ENCODE measurements around the gene CREB3.

CREB3 gene

DNA sequence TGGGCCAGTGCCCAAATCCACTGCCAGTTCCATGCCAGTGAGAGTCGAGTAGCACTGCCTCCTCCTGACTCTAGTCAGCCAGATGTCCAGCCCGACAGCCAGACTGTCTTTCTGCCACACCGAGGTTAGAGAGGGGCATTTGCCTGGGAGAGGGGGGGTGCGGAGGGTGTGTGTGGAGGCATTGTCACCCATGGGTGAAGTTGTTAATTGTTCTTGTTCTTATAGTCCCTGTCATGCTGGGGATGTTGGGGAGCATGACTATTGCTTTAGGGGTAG, 17.7 kb downstream of the CREB3 start:
- Histone ChIP-seq H3K36me3 (ENCODE audit: insufficient read depth) (no peaks in the 10 kb centered on the region), H3K79me2 (ENCODE audit: insufficient read depth, low read depth) (peaks cover 33% of the 10 kb centered on the region), H2AFZ (ENCODE audit: low read depth) (no peak overlapping the region), H3K9ac (no peak overlapping the region), H3K4me3 (IDR thresholded peaks at IDR 0.05; ENCODE audit: insufficient read depth, low read depth, low read length) (no peak overlapping the region), H3K4me1 (ENCODE audit: low read depth, poor library complexity, severe bottlenecking) (peaks cover 23% of the 10 kb centered on the region), H3K27ac (no peak overlapping the region), H3K27me3 (ENCODE audit: insufficient read depth, low read depth) (no peaks in the 10 kb centered on the region), H3K4me2 (peak overlapping the region; percentile 68), H4K20me1 (ENCODE audit: insufficient read depth) (no peaks in the 10 kb centered on the region; the same call in 1 of the 2 replicates)
- TF ChIP-seq CTCF (conservative IDR thresholded peaks at IDR 0.05; ENCODE audit: low read depth, low read length) = no peak

GRCh38 chr9:35753466-35753865, 21.0 kb downstream of the CREB3 start:
- no peak overlapping the region for H3K4me2 ChIP-seq
- no peak for TF ChIP-seq CTCF (conservative IDR thresholded peaks at IDR 0.05; ENCODE audit: low read depth, low read length)
- no peak overlapping the region for H3K27ac ChIP-seq
- no peaks in the 10 kb centered on the region for H3K27me3 ChIP-seq (ENCODE audit: insufficient read depth, low read depth)
- no peaks in the 10 kb centered on the region for H4K20me1 ChIP-seq (ENCODE audit: insufficient read depth)
- no peak overlapping the region for H3K4me3 ChIP-seq (IDR thresholded peaks at IDR 0.05; ENCODE audit: insufficient read depth, low read depth, low read length)
- peaks cover 15% of the 10 kb centered on the region for H3K79me2 ChIP-seq (ENCODE audit: insufficient read depth, low read depth)
- peaks cover 15% of the 10 kb centered on the region for H3K4me1 ChIP-seq (ENCODE audit: low read depth, poor library complexity, severe bottlenecking)
- no peak overlapping the region for H3K9ac ChIP-seq
- H2AFZ ChIP-seq (ENCODE audit: low read depth) = no peak overlapping the region
- H3K36me3 ChIP-seq (ENCODE audit: insufficient read depth) = no peaks in the 10 kb centered on the region

DNA sequence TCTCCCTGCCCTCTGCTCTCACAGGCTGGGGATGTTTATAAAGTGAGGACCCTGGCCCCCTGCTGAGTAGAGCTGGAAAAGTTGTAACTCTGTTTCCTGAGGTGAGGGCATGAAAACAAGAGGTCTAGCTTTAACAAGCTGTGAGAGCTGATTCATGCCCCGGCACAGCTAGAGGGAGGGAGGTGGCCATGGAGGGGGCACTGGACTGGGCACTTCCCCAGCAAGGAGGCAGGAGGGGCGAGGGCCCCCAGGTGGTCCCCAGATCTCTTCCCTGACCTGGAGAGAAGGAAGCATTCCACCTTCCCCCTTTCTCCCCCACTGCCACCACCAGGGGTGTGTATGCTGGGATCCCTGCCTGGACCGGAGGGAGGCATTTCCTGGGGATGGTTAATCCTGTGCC, 21.8 kb downstream of the CREB3 start, which contains the start of gene MSMP:
Gene MSMP, minus strand, starts transcription at position 13 of the 400 bp plus-strand sequence. CDS start 147 bp downstream, outside the sequence.
- H3K9ac ChIP-seq = no peak within 1 kb of the TSS
- no peaks in the 10 kb centered on the region for H3K27me3 ChIP-seq (ENCODE audit: insufficient read depth, low read depth)
- no peak within 1 kb of the TSS for H3K4me3 ChIP-seq (IDR thresholded peaks at IDR 0.05; ENCODE audit: insufficient read depth, low read depth, low read length)
- H3K4me2 ChIP-seq = no peak within 1 kb of the TSS
- peaks cover 21% of the 10 kb centered on the region; the same call in 1 of the 2 replicates for H3K79me2 ChIP-seq (ENCODE audit: insufficient read depth, low read depth)
- no peaks in the 10 kb centered on the region for H4K20me1 ChIP-seq (ENCODE audit: insufficient read depth)
- H3K4me1 ChIP-seq (ENCODE audit: low read depth, poor library complexity, severe bottlenecking) = peaks cover 22% of the 10 kb centered on the region
- H2AFZ ChIP-seq (ENCODE audit: low read depth) = no peak within 1 kb of the TSS
- no peak within 1 kb of the TSS for H3K27ac ChIP-seq
- no peaks in the 10 kb centered on the region for H3K36me3 ChIP-seq (ENCODE audit: insufficient read depth)
- no peak for TF ChIP-seq CTCF (conservative IDR thresholded peaks at IDR 0.05; ENCODE audit: low read depth, low read length)

- H4K20me1 ChIP-seq (ENCODE audit: insufficient read depth) = no peaks in the 10 kb centered on the region
- H3K36me3 ChIP-seq (ENCODE audit: insufficient read depth) = no peaks in the 10 kb centered on the region
- H3K4me2 ChIP-seq = no peak overlapping the region
- no peak overlapping the region for H2AFZ ChIP-seq (ENCODE audit: low read depth)
- no peak overlapping the region for H3K9ac ChIP-seq
- peaks cover 17% of the 10 kb centered on the region for H3K4me1 ChIP-seq (ENCODE audit: low read depth, poor library complexity, severe bottlenecking)
- no peak overlapping the region for H3K27ac ChIP-seq
- no peak overlapping the region for H3K4me3 ChIP-seq (IDR thresholded peaks at IDR 0.05; ENCODE audit: insufficient read depth, low read depth, low read length)
- peaks cover 24% of the 10 kb centered on the region; the same call in 1 of the 2 replicates for H3K79me2 ChIP-seq (ENCODE audit: insufficient read depth, low read depth)
- no peaks in the 10 kb centered on the region for H3K27me3 ChIP-seq (ENCODE audit: insufficient read depth, low read depth)
- no peak for TF ChIP-seq CTCF (conservative IDR thresholded peaks at IDR 0.05; ENCODE audit: low read depth, low read length)
Measured at GRCh38 chr9:35755071-35755470, 22.6 kb downstream of the CREB3 start.
